Stimulated activated CD4-positive, alpha-beta T cell treated with anti-CD3 and anti-CD28 coated beads, Interleukin-15, amount 100 ng/mL, for 1 hour (primary cell): ENCODE results near the gene RUNDC1.
A peak's percentile ranks its signal among the peaks of the same experiment; 100 is the strongest.

ENCODE experiments used
- DNase-seq, 2 donors: peaks; one replicate each; pipeline ENCODE4 v3.0.0-alpha.2; 2020; ENCODE audit warnings: low read depth in 1 of 2, low spot score in 1 of 2

Gene RUNDC1

DNA sequence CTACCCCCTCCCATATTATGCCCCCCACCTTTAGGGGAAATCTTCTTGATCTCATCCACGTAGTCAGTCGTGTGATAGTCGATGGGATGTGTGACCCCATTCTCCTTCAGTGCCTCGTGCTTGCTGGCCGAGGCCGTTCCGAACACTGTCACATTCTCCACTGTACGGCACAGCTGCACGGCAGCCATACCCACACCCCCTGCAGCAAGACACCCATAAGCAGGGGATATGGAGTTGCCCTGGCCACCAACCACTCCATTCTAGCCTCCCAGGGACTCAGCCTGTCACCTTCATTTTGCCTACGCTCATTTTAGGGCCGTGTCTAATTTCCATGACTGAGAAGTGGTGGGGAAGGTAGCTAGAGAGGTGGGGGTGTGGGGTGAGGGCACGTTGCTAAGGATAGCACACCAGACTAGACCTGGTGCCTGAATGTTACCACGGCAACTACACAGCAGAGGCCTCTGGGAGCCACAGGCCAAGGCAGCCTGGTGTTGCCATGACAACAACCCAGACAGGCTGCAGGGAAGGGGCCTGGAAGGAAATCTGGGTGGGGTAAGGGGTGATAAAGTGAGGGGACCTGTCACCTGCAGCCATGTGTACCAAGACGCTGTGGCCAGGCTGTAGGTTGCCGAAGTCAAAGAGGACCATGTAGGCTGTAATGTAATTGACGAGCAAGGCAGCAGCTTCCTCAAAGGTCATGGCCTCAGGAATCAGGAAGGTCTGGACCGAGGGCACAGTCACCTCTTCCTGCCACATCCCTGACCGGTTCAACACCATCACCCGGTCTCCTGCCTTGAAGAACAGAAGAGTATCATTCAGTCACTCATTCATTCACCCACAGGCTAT lies 37.9 kb downstream of the RUNDC1 start:
- no peak for DNase-seq

DNA sequence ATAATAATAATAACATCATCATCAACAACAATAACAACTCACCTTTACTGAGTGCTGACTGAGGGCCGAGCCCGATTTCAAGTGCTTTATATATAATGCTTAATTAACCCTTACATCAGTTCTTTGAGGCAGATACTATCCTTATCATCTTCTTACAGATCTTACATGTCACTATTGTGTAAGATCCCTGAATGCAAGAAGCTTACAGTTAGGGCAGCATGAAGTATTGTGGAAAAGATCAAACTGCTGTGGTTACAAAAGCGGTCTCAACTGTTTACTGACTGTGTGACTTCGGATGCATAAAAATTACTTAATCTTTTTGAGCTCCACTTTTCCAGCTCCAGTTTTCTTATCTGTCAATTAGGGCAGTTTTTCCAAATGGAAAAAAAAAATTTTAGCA lies 38.6 kb downstream of the RUNDC1 start:
- no peak for DNase-seq

DNA sequence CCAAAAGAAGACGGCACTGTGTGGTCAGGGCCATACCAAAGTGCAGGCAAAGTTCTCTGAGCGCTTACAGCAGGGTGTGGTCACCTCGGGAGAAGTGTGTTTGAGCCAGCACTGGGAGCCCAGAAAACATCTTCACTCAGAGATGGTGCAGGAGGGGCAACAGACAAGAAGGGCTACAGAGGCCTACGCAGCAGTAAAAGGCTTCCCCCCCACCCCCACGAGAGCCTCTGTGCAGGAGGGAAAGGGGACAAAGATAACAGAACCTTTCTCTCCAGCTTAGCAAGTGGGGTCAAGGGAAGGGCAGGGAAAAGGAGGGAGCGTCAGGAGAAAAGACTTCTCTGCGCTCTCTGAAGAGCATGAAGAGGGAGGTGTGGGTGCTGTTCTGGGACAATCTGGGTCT lies 39.1 kb downstream of the RUNDC1 start:
- no peak for DNase-seq

DNA sequence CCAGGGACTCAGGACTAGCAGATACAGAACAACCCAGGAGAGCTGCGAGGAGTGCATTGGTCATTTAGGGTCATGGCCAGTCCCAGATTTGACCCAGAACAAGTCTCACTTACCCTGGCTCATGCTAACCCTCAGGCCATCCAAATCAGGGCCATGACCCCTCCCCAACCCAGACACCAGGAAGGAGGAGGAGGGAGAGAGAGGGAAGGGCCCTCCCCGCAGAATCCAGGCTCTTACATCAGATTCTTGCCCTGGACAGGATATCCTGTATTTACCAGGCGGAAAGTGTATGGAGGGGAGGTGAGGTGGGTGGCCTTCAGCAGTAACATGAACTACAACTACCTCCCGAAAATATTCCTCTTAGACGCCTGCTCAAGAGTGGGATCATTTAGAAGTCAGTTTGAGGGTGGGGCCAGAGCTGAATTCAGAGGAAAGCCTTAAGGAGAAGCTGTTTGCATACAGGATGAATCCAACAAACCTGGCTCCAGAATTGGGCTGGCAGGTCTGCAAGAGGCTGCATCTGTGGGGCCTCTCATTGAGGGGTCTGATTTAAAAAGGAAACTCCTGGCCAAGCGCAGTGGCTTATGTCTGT lies 39.8 kb downstream of the RUNDC1 start:
- DNase-seq, result no peak

DNA sequence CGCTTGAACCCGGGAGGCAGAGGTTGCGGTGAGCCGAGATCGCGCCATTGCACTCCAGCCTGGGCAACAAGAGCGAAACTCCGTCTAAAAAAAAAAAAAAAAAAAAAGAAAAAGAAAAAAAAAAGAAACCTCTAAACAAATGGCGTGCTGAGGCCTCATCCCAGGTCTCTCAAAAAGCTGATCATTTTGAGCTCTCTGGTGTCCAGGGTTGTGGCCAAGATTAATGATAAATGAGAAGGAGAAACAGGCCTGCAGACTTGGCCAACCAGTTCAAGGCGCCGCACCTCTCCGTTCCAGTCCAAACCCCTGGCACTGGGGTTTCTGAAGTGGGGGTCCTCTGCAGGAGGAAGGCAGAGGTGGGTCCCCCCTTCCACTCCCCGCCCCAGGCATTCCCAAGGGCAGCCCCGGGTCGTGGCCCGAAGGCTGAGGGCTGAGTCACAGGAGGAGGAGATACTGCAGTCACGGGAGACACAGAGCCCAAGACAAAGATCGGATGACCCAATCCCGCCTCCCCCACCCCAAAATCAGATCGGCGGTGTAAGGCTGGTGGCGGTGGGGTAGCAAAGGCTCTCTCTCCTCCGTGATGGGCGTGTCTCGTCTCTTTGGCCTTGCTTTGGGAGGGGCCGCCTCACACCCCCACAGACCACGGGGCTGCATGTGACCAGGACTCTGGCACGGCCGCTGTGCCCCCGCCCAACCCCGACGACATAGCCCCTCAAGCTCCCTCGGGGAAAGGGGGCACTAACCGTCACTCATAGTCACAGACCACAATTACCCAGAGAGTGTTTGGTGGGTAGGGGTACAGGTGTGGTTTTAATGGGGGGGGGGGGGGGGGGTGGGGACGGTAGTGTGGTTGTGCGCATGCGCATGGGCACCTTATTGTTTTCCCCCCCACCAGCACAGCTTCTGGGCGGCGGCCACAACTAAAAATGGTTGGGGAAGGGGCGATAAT lies 40.7 kb downstream of the RUNDC1 start:
- no peak for DNase-seq

GRCh38 chr17:43021741-43022512 lies 41.6 kb downstream of the RUNDC1 start, which contains the start of gene VAT1:
VAT1 (minus strand) TSS chr17:43022385; CDS start chr17:43022322, 63 bp downstream.
- peak; percentile 34 to 62 for DNase-seq

DNA sequence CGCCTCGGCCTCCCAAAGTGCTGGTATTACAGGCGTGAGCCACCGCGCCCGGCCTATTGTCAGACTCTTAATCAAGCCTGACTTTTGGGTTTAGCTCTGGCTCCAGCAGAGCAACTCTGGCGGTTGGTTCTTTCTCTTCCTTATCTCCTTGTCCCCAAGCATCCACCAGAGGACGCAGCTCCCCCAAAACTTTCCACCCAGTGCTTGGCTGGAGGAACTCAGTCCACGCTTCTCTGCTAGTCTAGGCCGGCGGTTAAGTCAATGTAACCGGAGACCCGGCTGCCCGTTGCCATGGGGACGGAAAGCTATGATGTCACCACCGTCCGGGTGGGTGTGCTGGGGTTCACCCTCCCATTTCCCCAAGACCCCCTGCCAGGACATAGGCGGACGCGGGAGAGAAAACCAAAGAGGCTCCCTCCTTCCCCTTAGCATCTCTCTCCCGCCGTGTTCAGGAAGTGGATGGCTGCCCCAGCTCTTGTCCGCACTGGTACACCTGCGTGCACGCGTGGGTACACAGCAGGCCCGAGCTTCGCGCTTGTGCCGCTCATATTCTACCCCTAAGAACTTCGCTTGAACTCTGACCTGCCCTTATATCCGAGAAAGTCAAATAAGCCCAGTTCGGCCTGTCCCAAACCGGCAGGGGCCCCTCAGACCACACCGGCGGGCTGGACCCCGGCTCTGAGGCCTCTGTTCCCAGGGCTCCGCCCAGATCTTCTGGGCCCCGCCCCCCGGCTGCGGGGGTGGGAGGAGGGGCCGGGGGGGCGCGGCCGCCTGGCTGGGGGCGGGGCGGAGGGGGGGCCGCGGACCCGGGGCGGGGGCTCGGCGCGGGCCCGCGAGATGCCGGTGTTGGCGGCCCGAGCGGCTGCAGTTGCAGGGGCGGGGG lies 44.3 kb downstream of the RUNDC1 start, which contains the start of gene RND2:
TSS of gene RND2 (plus strand) at position 825 of the 883 bp plus-strand sequence. CDS start 117 bp downstream, outside the sequence.
- DNase-seq, result peak; percentile 50 to 68

DNA sequence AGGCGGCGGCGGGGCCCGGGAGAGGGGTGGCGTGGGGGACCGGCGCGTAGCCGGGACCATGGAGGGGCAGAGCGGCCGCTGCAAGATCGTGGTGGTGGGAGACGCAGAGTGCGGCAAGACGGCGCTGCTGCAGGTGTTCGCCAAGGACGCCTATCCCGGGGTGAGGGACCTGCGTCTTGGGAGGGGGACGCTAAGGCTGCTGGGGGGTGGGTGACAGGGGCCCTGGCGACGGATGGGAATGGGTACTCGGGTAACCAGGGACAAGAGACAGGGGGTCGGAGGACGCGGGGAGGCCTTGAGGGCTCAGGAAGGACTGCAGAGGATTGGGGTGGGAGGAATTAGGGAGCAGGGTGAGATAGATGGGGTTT lies 44.9 kb downstream of the RUNDC1 start:
- DNase-seq, result no peak

- DNase-seq, result no peak
Observed at GRCh38 chr17:43025766-43026537, 45.6 kb downstream of the RUNDC1 start.

DNA sequence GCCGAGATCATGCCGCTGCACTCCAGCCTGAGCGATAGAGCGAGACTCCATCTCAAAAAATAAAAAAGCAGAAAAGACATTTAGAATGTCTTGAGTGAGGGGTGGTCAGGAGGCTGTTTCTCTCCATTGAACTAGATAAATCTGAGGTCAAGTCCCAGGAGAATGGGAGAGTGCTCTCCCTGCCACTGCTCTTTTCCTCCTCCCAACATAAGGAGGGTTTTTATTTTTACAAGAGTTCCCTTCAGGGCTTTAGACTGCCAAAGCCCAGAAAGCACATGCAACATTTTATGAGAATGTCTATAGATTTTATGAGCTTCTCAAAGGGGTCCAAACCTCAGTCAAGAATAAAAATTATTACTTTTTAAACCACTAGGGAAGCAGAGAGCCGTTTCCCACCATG lies 46.2 kb downstream of the RUNDC1 start:
- no peak for DNase-seq

- DNase-seq, result no peak
Observed at GRCh38 chr17:43027091-43028032, 47.0 kb downstream of the RUNDC1 start.

- no peak for DNase-seq
Observed at GRCh38 chr17:43028221-43028861, 48.0 kb downstream of the RUNDC1 start.

GRCh38 chr17:43030137-43030767 lies 49.9 kb downstream of the RUNDC1 start:
- no peak for DNase-seq

DNA sequence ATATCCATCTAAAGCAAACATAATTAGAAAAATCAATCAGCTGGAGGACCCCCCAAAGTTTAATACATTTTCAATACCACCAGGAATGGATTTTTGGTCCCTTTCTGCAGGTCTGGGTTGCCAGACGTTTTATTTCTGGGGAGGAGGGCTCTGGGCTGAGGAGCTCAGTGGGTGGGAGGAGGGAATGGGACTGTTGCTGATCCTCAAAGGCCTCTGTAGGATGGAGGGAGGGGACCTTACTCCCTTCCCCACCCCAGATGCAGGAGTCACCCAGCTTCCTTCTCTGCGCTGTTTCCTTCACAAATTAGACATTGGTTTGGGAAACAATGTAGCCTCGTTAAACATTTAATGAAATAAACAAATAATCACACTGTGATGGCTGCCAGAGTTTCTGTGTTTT lies 51.3 kb downstream of the RUNDC1 start:
- DNase-seq, result no peak

DNA sequence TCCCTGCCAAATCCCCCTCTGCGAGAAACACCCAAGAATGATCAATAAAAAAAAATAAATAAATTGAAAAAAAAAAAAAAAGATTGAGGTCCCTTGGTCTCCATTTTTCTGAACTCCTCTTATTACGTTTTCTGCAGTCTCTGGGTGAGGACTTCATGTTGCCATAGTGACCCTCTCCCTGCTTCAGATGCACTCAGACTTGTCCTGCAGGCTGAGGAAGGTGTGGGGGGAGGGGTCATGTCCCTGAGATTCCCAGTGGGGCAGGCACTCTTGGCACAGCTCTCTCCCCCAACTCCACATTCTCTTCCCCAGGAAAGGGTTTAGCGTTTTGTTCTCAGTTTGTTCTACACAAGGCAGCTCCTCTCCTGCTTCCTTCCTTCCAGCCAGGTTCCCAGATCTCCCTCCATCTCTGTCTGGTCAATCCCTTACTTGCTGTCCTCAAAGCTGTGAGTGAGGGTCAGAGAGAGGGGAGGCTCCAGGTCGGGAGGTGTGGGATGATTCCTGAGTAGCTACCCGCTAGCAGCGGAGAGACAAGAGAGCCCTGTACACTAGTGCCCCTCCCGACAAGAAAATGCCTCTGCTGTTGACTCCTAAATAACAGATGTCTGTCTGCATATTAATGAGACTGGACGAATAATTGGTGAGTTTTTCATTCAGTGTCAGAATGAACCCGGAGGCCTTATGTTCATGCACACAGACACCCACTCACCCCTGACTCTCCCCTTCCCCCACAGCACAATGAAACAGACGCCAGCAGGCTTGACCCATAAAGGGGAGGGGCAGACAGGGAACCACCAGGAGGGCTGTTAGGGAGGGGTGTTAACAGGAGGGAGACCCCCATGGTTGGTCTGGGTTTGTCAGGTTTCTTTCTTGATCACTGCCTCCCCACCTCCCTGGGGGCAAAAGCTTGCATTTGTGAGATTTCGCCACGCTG lies 53.9 kb downstream of the RUNDC1 start:
- no peak for DNase-seq

GRCh38 chr17:43034894-43035293 lies 54.5 kb downstream of the RUNDC1 start:
- DNase-seq, result no peak
